HEK293 (cell line): ENCODE measurements around the gene MINDY2.

Experiments
- CTCF ChIA-PET: fragments of 350-600 bp; formaldehyde crosslinking; extraction: SDS; loops from one replicate; lab custom pipeline; 2021; ENCODE audit warnings: antibody characterized with exemption; lab: Yijun Ruan, JAX
- POLR2A ChIA-PET: fragments of 300-600 bp; formaldehyde crosslinking; extraction: SDS; loops from one replicate; lab custom pipeline; 2020; ENCODE audit warnings: antibody characterized with exemption, inconsistent platforms; lab: Yijun Ruan, JAX
- H3K27ac ChIP-seq: fragments of 200-500 bp; sonication (Bioruptor generic); 2 replicates; pipeline ENCODE4 v1.5.1; 2014; ENCODE audit warnings: low read depth, low read length, control low read depth, inconsistent platforms; ENCODE audit errors: extremely low read depth
- H3K36me3 ChIP-seq, 2 experiments: fragments of 200-500 bp in 1 of 2; sonication (Bioruptor generic) in 1 of 2; 1 replicate in 1 of 2; 2 replicates in 1 of 2; pipeline ENCODE4 v1.5.1; 2014 to 2017; ENCODE audit warnings: inconsistent platforms in 2 of 2, low read length in 2 of 2; ENCODE audit not compliant: control insufficient read depth in 2 of 2, insufficient read depth in 1 of 2
- H3K4me1 ChIP-seq: fragments of 200-500 bp; sonication (Bioruptor generic); 2 replicates; pipeline ENCODE4 v1.5.1; 2014; ENCODE audit warnings: mild to moderate bottlenecking, low read length, inconsistent platforms; ENCODE audit not compliant: control insufficient read depth, insufficient read depth
- H3K4me3 ChIP-seq: 2 replicates; pipeline ENCODE4 v1.5.1; 2011; ENCODE audit warnings: low read depth, mild to moderate bottlenecking, control low read depth, low read length, moderate library complexity
- H3K9me3 ChIP-seq: fragments of 200-500 bp; sonication (Bioruptor generic); 2 replicates; pipeline ENCODE4 v1.5.1; 2014; ENCODE audit warnings: low read depth, low read length, inconsistent platforms; ENCODE audit not compliant: control insufficient read depth, insufficient read depth
- GLI2 ChIP-seq: fragments of 450-650 bp; formaldehyde crosslinking; IDR thresholded peaks from 2 replicates; pipeline ENCODE4; 2017; ENCODE audit warnings: missing biosample characterization, missing genetic modification characterization, low read depth, borderline replicate concordance
- HOXA7 ChIP-seq: sonication (generic); formaldehyde crosslinking; IDR thresholded peaks from 2 replicates; pipeline ENCODE4 v1.8.1; 2022; ENCODE audit warnings: missing genetic modification reagents, borderline replicate concordance
- SCRT2 ChIP-seq: fragments of 450-650 bp; formaldehyde crosslinking; IDR thresholded peaks from 2 replicates; pipeline ENCODE4 v1.5.1; 2016; ENCODE audit warnings: missing biosample characterization, missing genetic modification characterization
- ZBTB17 ChIP-seq: fragments of 450-650 bp; formaldehyde crosslinking; IDR thresholded peaks from 2 replicates; pipeline ENCODE4 v1.5.1; 2016; ENCODE audit warnings: missing biosample characterization, missing genetic modification characterization
- ZFP41 ChIP-seq: fragments of 450-650 bp; formaldehyde crosslinking; IDR thresholded peaks from 2 replicates; pipeline ENCODE4 v1.5.1; 2016; ENCODE audit warnings: missing biosample characterization, missing genetic modification characterization, borderline replicate concordance
- ZNF140 ChIP-seq: fragments of 450-650 bp; formaldehyde crosslinking; IDR thresholded peaks from 2 replicates; pipeline ENCODE4 v1.5.1; 2016; ENCODE audit warnings: missing biosample characterization, missing genetic modification characterization
- ZNF513 ChIP-seq: fragments of 450-650 bp; IDR thresholded peaks from 2 replicates; pipeline ENCODE4 v1.5.1; 2018; ENCODE audit warnings: missing biosample characterization, missing genetic modification characterization
- ZNF610 ChIP-seq: fragments of 450-650 bp; formaldehyde crosslinking; IDR thresholded peaks from 2 replicates; pipeline ENCODE4 v1.5.1; 2016; ENCODE audit warnings: missing biosample characterization, missing genetic modification characterization, borderline replicate concordance
- ZNF623 ChIP-seq: fragments of 450-650 bp; formaldehyde crosslinking; IDR thresholded peaks from 2 replicates; pipeline ENCODE4 v1.5.1; 2016; ENCODE audit warnings: missing biosample characterization, missing genetic modification characterization
- ZNF707 ChIP-seq: fragments of 450-650 bp; formaldehyde crosslinking; IDR thresholded peaks from 2 replicates; pipeline ENCODE4 v1.5.1; 2016; ENCODE audit warnings: missing biosample characterization, missing genetic modification characterization
- ZNF768 ChIP-seq: fragments of 450-650 bp; formaldehyde crosslinking; IDR thresholded peaks from 2 replicates; pipeline ENCODE4 v1.5.1; 2018; ENCODE audit warnings: missing biosample characterization, mild to moderate bottlenecking, missing genetic modification characterization
- ZSCAN16 ChIP-seq: fragments of 450-650 bp; formaldehyde crosslinking; IDR thresholded peaks from 2 replicates; pipeline ENCODE4 v1.5.1; 2016; ENCODE audit warnings: missing biosample characterization, missing genetic modification characterization
- TF ChIP-seq, protein P1 (sequence below): fragments of 450-650 bp; formaldehyde crosslinking; IDR thresholded peaks from 2 replicates; pipeline ENCODE4 v1.5.1; 2016; ENCODE audit warnings: missing biosample characterization, missing genetic modification characterization
- TF ChIP-seq, protein P2 (sequence below): fragments of 450-650 bp; formaldehyde crosslinking; conservative IDR thresholded peaks from 2 replicates; pipeline ENCODE4 v1.5.1; 2016; ENCODE audit warnings: low read depth, missing biosample characterization, missing genetic modification characterization

The MINDY2 gene

DNA sequence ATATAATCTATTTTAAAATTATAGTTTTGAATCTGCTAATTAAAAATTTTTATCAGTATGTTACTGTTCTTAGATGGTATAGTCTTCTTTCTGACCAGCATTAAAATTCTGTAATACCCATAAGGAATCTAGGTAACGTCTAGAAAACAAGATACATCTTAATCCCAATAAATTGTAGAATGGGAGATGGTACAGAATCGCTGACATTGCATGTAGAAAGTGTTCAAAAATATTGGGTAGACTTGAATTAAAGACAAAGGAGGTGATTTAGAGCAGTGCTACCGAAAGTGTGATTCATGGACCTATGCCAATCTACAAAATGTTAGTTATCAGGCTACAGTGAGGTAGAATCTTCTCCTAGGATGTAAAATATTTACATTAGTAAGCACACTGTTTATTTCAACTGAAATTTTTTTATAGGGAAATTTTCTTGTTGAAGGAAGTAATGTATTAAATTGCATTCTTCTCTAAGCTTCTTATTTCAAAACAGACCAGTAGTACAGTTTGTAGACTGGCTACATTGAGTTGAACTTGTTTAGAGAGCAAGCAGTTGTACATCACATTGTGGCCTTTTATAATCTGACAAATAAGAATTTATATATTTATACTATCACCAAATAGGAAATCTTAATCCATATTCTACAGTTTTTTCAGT lies 17.1 kb downstream of the MINDY2 start:
- TF ChIP-seq ZSCAN16 (tag by site-specific recombination) (no peak), ZBTB17 (tag by site-specific recombination) (no peak), HOXA7 (CRISPR knock-in tag) (no peak)
- TF ChIP-seq, protein P1, sequence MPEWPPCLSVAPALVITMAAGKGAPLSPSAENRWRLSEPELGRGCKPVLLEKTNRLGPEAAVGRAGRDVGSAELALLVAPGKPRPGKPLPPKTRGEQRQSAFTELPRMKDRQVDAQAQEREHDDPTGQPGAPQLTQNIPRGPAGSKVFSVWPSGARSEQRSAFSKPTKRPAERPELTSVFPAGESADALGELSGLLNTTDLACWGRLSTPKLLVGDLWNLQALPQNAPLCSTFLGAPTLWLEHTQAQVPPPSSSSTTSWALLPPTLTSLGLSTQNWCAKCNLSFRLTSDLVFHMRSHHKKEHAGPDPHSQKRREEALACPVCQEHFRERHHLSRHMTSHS (tag by site-specific recombination): no peak
- H3K36me3 ChIP-seq: no peaks in the 10 kb centered on the region; a peak in 1 of 3 replicates
- ChIA-PET CTCF (no interaction called here), POLR2A (interaction anchor here (0.6 kb wide), 1 partner anchor 783 kb away, joined by 4 read pairs; no protein-coding TSS in a partner anchor)
- no peaks in the 10 kb centered on the region for H3K4me1 ChIP-seq
- H3K9me3 ChIP-seq: no peaks in the 10 kb centered on the region
- H3K4me3 ChIP-seq: no peak overlapping the region
- no peak overlapping the region for H3K27ac ChIP-seq

DNA sequence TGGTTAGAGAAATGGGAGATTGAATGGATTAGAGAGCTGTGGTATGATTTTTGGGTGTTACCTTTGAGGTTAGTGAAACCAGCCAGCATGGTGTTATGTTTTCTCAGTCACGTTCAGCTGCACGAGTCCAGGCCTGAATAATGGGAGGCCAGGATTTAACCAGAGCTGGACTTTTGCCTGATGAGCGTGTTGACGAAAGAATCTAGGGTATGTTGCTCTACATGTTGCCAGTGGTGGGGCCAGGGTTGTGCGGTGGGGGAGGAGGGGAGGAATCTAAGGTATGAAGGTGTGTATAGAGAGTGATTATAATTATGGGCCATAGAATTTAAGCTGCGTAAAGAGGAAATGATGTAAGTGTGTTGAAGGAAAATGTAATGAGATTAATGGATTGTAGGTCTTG lies 22.8 kb downstream of the MINDY2 start:
- no peak for TF ChIP-seq ZFP41 (tag by site-specific recombination)

DNA sequence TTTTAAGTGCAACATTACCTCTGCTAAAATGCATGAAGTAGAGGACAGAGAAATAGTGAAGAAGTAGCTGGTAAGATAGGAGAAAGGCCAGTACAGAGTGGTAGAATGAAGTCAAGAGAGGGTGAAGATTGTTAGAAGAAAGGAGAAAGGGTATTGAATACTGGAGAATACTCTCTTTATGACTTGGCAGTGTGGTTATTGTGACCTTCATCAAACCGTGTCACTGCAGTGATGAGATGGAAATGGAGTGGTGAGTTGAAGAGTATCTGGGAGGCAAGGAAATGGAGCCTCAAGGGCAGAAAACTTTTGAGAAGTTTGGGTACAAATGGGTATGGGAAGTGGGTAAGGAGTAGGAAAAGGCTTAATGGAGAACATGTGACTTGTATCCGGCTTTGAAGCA lies 24.7 kb downstream of the MINDY2 start:
- CTCF ChIA-PET: no interaction called here
- no peaks in the 10 kb centered on the region for H3K9me3 ChIP-seq
- H3K27ac ChIP-seq: no peak overlapping the region
- POLR2A ChIA-PET: no interaction called here
- no peak overlapping the region for H3K4me3 ChIP-seq
- no peak for TF ChIP-seq ZNF707 (tag by site-specific recombination)
- TF ChIP-seq, protein P1 (tag by site-specific recombination): no peak
- H3K4me1 ChIP-seq: no peaks in the 10 kb centered on the region; the same call in 1 of the 2 replicates
- no peaks in the 10 kb centered on the region for H3K36me3 ChIP-seq

More for the DNA sequence above, 22.8 kb downstream of the MINDY2 start:
- ChIA-PET CTCF (interaction anchor here (0.6 to 0.8 kb wide), 2 partner anchors 33 to 571 kb away, joined by 3 to 5 read pairs; no protein-coding TSS in a partner anchor), POLR2A (interaction anchor here (0.6 to 2.0 kb wide), 2 partner anchors 23 to 30 kb away, joined by 5 to 10 read pairs; partner anchors contain the start of gene MINDY2)
- Histone ChIP-seq H3K4me1 (no peaks in the 10 kb centered on the region), H3K4me3 (no peak overlapping the region), H3K9me3 (no peaks in the 10 kb centered on the region), H3K36me3 (no peaks in the 10 kb centered on the region), H3K27ac (no peak overlapping the region)

GRCh38 chr15:58797505-58797904 lies 26.4 kb downstream of the MINDY2 start:
- no peaks in the 10 kb centered on the region for H3K36me3 ChIP-seq
- TF ChIP-seq SCRT2 (tag by site-specific recombination) (no peak), ZNF610 (tag by site-specific recombination) (no peak), GLI2 (tag by site-specific recombination) (no peak), ZNF768 (no peak), ZNF513 (tag by site-specific recombination) (no peak), ZNF623 (tag by site-specific recombination) (no peak), ZSCAN16 (tag by site-specific recombination) (no peak), ZNF140 (tag by site-specific recombination) (no peak)
- TF ChIP-seq, protein P2, sequence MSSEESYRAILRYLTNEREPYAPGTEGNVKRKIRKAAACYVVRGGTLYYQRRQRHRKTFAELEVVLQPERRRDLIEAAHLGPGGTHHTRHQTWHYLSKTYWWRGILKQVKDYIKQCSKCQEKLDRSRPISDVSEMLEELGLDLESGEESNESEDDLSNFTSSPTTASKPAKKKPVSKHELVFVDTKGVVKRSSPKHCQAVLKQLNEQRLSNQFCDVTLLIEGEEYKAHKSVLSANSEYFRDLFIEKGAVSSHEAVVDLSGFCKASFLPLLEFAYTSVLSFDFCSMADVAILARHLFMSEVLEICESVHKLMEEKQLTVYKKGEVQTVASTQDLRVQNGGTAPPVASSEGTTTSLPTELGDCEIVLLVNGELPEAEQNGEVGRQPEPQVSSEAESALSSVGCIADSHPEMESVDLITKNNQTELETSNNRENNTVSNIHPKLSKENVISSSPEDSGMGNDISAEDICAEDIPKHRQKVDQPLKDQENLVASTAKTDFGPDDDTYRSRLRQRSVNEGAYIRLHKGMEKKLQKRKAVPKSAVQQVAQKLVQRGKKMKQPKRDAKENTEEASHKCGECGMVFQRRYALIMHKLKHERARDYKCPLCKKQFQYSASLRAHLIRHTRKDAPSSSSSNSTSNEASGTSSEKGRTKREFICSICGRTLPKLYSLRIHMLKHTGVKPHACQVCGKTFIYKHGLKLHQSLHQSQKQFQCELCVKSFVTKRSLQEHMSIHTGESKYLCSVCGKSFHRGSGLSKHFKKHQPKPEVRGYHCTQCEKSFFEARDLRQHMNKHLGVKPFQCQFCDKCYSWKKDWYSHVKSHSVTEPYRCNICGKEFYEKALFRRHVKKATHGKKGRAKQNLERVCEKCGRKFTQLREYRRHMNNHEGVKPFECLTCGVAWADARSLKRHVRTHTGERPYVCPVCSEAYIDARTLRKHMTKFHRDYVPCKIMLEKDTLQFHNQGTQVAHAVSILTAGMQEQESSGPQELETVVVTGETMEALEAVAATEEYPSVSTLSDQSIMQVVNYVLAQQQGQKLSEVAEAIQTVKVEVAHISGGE (tag by site-specific recombination): no peak
- POLR2A ChIA-PET: no interaction called here
- H3K4me1 ChIP-seq: no peaks in the 10 kb centered on the region; the same call in 1 of the 2 replicates
- no peak overlapping the region for H3K27ac ChIP-seq
- CTCF ChIA-PET: no interaction called here
- no peak overlapping the region for H3K4me3 ChIP-seq
- H3K9me3 ChIP-seq: no peaks in the 10 kb centered on the region
